Loucy (cell line): ENCODE measurements around the gene OSR1.

Experiments
- H2AFZ ChIP-seq: fragments of 200-600 bp; sonication (generic); 2 replicates; pipeline ENCODE4 v1.6.0; 2016; ENCODE audit warnings: antibody characterized with exemption, mild to moderate bottlenecking, low read length, moderate library complexity
- H3F3A ChIP-seq: fragments of 200-600 bp; 2 replicates; pipeline ENCODE4 v1.6.0; 2016; ENCODE audit warnings: antibody characterized with exemption, low read depth, mild to moderate bottlenecking
- H3K27me3 ChIP-seq: fragments of 200-600 bp; sonication (generic); 2 replicates; pipeline ENCODE4 v1.6.1; 2014; ENCODE audit warnings: low read length, mild to moderate bottlenecking; ENCODE audit not compliant: insufficient read depth, poor library complexity, severe bottlenecking
- H3K36me3 ChIP-seq: fragments of 200-600 bp; sonication (generic); 2 replicates; pipeline ENCODE4 v1.6.1; 2016; ENCODE audit warnings: low read length; ENCODE audit not compliant: insufficient read depth
- H3K4me1 ChIP-seq: fragments of 200-600 bp; sonication (generic); 2 replicates; pipeline ENCODE4 v1.5.1; 2014; ENCODE audit warnings: low read length, mild to moderate bottlenecking; ENCODE audit not compliant: insufficient read depth, poor library complexity, severe bottlenecking
- H3K4me2 ChIP-seq: fragments of 200-600 bp; sonication (generic); 2 replicates; pipeline ENCODE4 v1.6.0; 2014; ENCODE audit warnings: antibody characterized with exemption, low read length, low read depth, mild to moderate bottlenecking; ENCODE audit not compliant: poor library complexity, severe bottlenecking
- H3K4me3 ChIP-seq: fragments of 200-600 bp; sonication (generic); 2 replicates; pipeline ENCODE4 v1.5.1; 2014; ENCODE audit warnings: low read length, mild to moderate bottlenecking, mixed read lengths; ENCODE audit not compliant: poor library complexity, severe bottlenecking
- H3K79me2 ChIP-seq: fragments of 200-600 bp; sonication (generic); 2 replicates; pipeline ENCODE4 v1.6.1; 2014; ENCODE audit warnings: low read length; ENCODE audit not compliant: insufficient read depth
- H3K9ac ChIP-seq: fragments of 200-600 bp; sonication (generic); 2 replicates; pipeline ENCODE4 v1.6.0; 2014; ENCODE audit warnings: mild to moderate bottlenecking, low read depth, low read length, moderate library complexity; ENCODE audit not compliant: poor library complexity, severe bottlenecking
- H3K9me2 ChIP-seq: fragments of 200-600 bp; sonication (generic); replicated peaks from 2 replicates; pipeline ENCODE4 v1.6.1; 2016; ENCODE audit warnings: low read depth, low read length, mixed read lengths
- H3K9me3 ChIP-seq: fragments of 200-600 bp; sonication (generic); 2 replicates; pipeline ENCODE4 v1.6.1; 2014; ENCODE audit warnings: mild to moderate bottlenecking, antibody characterized with exemption, low read length, low read depth; ENCODE audit not compliant: insufficient read depth
- H4K20me1 ChIP-seq: fragments of 200-600 bp; sonication (generic); 2 replicates; pipeline ENCODE4 v1.6.0; 2014; ENCODE audit warnings: antibody characterized with exemption, low read length, mild to moderate bottlenecking; ENCODE audit not compliant: insufficient read depth, poor library complexity, severe bottlenecking
- EZH2phosphoT487 ChIP-seq: fragments of 200-600 bp; IDR thresholded peaks from 2 replicates; pipeline ENCODE4 v1.6.1; 2018; ENCODE audit warnings: antibody characterized with exemption, mild to moderate bottlenecking, moderate library complexity, borderline replicate concordance
- TF ChIP-seq, protein P1 (sequence below): fragments of 200-600 bp; sonication (generic); conservative IDR thresholded peaks from 2 replicates; pipeline ENCODE4 v1.5.1; 2014; ENCODE audit warnings: mild to moderate bottlenecking, antibody characterized with exemption, low read length

OSR1 gene

DNA sequence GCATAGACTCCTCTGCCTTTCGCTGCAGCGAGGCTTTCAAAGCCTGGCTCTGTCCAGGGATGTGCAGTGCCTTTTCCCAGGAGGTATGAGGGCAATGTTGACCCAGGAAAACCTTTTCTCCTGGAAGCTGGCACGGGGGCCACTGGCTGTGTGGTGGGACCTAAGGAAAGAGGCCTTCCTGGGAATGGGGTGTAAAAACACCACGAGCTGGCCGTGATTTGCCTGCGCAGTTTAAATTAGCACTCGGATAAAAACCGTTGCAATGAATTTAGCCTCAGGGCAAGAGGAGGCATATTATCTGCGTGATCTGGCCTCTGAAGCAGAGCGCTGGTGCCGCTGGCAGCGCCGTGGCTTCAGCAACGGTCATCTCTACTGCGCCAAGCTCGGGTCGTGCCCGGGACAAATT is 3.0 kb downstream of the OSR1 start:
- H3K79me2 ChIP-seq, result no peaks in the 10 kb centered on the region
- no peak overlapping the region for H2AFZ ChIP-seq
- TF ChIP-seq EZH2phosphoT487, result no peak
- TF ChIP-seq, protein P1, sequence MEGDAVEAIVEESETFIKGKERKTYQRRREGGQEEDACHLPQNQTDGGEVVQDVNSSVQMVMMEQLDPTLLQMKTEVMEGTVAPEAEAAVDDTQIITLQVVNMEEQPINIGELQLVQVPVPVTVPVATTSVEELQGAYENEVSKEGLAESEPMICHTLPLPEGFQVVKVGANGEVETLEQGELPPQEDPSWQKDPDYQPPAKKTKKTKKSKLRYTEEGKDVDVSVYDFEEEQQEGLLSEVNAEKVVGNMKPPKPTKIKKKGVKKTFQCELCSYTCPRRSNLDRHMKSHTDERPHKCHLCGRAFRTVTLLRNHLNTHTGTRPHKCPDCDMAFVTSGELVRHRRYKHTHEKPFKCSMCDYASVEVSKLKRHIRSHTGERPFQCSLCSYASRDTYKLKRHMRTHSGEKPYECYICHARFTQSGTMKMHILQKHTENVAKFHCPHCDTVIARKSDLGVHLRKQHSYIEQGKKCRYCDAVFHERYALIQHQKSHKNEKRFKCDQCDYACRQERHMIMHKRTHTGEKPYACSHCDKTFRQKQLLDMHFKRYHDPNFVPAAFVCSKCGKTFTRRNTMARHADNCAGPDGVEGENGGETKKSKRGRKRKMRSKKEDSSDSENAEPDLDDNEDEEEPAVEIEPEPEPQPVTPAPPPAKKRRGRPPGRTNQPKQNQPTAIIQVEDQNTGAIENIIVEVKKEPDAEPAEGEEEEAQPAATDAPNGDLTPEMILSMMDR, result no peak
- H3K9me2 ChIP-seq, result no peaks in the 10 kb centered on the region
- no peak overlapping the region for H3K4me3 ChIP-seq
- no peak overlapping the region for H3K4me2 ChIP-seq
- no peaks in the 10 kb centered on the region for H3K4me1 ChIP-seq
- H4K20me1 ChIP-seq, result no peaks in the 10 kb centered on the region
- H3F3A ChIP-seq, result no peaks in the 10 kb centered on the region
- H3K27me3 ChIP-seq, result peaks cover 8% of the 10 kb centered on the region
- H3K9me3 ChIP-seq, result no peaks in the 10 kb centered on the region
- no peaks in the 10 kb centered on the region for H3K36me3 ChIP-seq
- H3K9ac ChIP-seq, result no peak overlapping the region

DNA sequence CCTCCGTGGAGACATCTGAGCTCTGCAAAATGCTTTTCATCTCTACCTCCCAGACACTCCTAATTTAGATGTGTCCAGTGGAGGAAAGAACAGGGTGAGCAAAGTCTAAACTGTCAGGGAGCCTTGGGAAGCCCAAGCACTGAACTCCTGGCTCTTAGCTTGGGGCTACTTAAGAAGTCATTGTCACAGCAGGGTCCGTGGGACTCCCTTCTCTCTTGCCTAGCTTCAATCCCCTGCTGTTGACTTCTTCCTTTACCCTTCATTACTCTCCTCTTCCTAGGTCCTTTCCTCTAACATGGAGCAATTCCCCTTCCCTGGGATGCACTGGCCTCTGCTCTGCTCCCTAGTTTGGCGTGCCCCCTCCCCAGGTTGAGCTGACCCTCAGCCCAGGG is 3.4 kb downstream of the OSR1 start:
- peaks cover 7% of the 10 kb centered on the region for H3K27me3 ChIP-seq
- H3K36me3 ChIP-seq, result no peaks in the 10 kb centered on the region
- no peaks in the 10 kb centered on the region for H3K9me3 ChIP-seq
- no peak for TF ChIP-seq EZH2phosphoT487
- TF ChIP-seq, protein P1, result no peak
- no peak overlapping the region for H3K4me2 ChIP-seq
- H3K79me2 ChIP-seq, result no peaks in the 10 kb centered on the region
- H2AFZ ChIP-seq, result no peak overlapping the region
- H4K20me1 ChIP-seq, result no peaks in the 10 kb centered on the region
- H3K9ac ChIP-seq, result no peak overlapping the region
- no peaks in the 10 kb centered on the region for H3F3A ChIP-seq
- H3K9me2 ChIP-seq, result no peaks in the 10 kb centered on the region
- H3K4me3 ChIP-seq, result no peak overlapping the region
- H3K4me1 ChIP-seq, result no peaks in the 10 kb centered on the region

DNA sequence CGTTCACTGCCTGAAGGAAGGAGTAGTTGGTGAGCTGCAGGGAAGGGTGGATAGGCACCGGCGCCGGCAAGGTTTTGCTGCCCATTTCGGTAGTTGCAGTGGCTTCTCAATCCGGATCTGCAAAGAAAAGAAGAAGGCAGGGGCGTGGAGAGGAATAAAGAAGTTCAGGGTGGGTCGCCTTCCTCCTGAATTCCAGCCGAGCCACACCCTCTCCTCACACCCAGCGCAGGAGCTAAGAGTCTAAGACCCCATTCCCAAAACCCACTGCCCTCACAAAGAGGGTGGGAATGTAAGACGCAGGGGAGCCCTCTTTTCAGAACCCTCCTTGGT is 4.7 kb downstream of the OSR1 start:
- no peak overlapping the region for H3K4me3 ChIP-seq
- no peaks in the 10 kb centered on the region for H3K36me3 ChIP-seq
- no peak for TF ChIP-seq EZH2phosphoT487
- TF ChIP-seq, protein P1, result no peak
- no peaks in the 10 kb centered on the region for H3F3A ChIP-seq
- no peaks in the 10 kb centered on the region for H3K27me3 ChIP-seq
- no peaks in the 10 kb centered on the region for H3K79me2 ChIP-seq
- no peak overlapping the region for H2AFZ ChIP-seq
- no peaks in the 10 kb centered on the region for H3K9me2 ChIP-seq
- no peaks in the 10 kb centered on the region for H3K4me1 ChIP-seq
- no peak overlapping the region for H3K4me2 ChIP-seq
- H4K20me1 ChIP-seq, result no peaks in the 10 kb centered on the region
- H3K9me3 ChIP-seq, result no peaks in the 10 kb centered on the region
- H3K9ac ChIP-seq, result no peak overlapping the region
